GM21576 (cell line): Measurements from ENCODE around the gene MYH9.

Source experiments
- ATAC-seq: cut with Tn5 transposase; IDR thresholded peaks from one replicate; pipeline ENCODE4 v1.9.1; 2021; ENCODE audit warnings: mild to moderate bottlenecking, moderate library complexity; ENCODE audit not compliant: unreplicated experiment

Gene MYH9

DNA sequence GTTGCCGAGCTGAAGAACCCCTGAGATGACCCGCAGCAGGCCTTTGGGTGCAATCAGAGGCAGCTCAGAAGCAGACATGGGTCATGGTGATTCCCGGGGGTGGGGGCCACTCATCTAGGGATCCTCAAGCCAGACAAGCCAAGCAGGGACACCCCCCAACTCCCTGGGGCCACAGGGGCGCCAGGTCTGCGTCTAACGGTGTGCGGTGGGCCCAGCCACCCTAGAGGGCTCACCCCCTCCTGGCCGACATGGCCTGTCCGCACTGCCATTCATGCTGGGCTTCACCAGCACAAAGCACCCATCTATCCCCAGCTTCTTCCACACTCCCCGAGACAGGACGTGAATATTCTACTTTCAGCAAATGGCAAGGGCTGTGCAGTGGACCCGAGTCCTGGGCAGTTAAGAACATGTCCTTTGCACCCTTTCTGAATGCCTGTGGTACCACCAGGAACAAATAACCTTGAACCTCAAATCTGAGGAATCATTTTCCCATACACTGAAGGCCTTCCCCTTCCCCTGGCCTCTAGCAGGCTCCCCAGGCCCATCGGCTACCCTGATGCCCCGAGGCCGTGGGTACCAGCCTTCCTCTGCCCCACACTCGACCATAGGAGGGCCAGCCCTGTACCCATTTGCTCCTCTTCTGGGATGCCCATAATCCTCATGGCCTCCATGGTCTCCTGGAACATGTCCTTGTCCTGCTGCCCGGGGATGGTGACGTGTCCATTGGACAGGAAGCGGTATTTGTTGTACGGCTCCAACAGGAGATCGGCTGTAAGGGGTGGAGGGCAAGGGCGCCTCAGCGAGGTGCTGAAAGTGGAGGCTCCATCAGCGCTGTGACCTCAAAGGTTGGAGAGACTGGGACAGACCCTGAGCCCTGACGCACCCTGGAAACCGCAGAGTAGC lies 67.9 kb downstream of the MYH9 start:
- ATAC-seq, result no peak

DNA sequence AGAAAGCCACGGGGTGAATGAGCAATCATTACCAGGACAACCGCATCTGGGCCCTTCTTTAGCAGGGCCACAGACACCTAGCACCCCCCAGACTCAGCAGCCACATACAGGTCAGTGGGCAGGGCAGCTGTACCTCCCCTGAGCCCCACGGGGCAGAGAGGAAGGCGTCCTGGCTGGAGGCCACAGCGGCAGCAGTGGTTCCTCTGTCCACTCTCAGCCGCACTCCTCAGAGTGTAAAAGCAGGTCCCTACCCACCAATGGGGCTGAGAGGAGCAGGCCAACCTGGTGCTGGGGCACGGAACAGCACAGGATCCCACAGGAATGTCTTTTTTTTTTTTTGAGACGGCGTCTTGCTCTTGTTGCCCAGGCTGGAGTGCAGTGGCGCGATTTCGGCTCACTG lies 69.3 kb downstream of the MYH9 start:
- no peak for ATAC-seq

DNA sequence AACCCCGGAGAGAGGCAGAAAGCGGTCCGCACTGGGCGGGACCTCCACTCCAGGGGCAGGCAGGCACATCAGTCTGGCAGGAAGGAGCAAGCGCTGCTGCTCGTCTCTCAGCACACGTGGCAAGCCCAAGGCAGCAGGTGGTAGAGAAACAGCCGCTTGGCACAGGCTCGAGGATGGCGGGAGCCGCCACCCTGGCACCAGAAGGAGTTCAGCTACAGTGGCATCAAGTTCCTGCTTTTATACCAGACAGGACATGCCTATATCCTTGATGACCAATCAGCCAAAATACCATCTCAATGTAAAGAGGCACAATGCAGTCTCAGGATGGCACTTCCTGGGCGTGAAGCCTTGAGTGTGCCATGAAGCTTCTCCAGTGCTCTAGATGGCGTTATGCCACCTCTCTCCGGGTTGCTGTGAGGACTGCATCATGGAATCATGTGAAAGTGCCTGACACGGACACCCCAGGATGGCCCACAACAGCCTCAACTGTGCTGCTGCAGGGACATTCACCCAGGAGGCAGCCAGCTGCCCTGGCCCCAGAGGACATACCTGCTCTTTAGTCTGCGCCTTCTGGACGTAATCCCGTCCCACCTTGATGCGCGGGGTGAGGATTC lies 70.0 kb downstream of the MYH9 start:
- ATAC-seq, result no peak

DNA sequence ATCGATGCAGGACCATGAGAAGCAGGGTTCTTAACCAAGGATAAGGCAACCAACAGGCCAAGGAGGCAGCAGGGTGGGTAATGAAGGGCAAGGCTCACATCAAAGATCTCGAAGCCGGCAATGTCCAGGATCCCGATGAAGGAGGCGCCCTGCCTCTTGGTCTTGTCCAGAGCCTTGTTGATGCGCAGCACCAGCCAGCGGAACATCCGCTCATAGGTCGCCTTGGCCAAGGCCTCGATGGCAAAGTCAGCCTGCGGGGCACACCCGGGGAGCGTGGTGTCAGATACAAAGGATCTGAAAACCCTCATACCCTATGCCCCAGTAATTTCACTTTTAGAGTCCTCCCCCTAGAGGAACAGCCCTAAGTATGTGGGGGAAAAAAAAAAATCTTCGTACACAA lies 71.3 kb downstream of the MYH9 start:
- no peak for ATAC-seq

DNA sequence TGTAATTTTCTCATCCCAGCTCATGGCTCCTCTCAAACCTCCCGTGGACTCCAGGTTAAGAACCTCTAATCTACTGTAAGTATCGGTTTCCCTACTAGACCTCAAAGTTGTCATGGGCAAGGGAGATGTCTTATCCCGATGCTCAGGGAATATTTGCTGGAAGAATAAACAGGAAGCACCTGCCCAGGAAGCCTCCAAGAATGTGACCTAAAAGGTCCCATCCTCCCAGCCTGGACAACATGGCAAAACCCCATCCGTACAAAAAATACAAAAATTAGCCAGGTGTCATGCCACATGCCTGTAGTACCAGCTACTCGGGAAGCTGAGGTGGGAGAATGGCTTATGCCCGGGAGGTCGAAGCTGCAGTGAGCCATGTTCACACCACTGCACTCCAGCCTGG lies 72.4 kb downstream of the MYH9 start:
- ATAC-seq, result no peak

DNA sequence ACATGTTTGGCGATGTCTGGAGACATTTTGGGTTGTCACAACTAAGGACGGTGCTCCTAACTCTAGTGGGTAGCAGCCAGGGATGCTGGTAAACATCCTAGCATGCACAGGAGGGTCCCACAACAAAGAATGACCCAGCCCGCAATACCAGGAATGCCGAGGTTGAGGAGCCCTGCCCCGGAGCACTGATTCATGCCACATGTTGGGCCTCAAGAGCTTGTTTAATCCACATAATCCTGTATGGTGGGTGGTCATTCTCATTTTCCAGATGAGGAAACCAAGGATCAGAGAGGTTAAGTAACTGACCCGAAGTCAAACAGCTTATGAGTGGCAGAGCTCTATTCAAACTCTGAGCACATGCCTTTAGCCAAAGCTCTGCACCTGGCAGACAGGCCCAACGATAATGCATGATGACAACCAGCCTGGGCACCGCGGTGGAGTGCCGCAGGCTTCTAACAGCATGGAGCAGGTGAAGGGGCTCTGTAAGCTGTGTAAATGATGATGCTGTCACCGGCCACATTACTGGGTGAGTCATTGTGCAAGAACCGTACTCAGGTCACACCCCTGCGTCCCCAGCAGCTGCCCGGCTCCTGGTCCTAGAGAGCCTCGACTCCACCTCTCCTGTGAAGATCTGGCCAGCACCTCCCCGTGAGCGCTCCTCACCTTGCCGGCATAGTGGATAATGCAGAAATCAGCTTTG lies 76.2 kb downstream of the MYH9 start:
- ATAC-seq, result no peak

DNA sequence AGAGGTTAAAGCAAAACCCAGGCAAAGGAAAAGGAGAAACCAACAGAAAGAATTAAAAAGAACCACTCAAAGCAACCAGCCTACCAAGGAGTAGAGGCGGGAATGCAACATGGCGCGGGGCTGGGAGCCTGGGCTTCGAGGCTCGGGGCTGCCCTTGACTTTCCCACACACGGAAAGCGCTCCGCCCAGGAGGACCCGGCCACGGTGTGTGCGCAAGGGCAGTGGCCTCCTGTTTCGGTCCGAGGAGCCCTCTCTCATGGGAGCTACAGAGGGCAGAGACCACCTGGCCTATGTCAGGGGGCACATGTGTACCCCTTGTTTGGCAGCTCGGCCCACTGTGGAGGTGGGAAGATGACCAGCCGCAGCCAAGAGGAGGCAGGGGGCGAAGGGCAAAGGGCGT lies 78.9 kb downstream of the MYH9 start:
- no peak for ATAC-seq

DNA sequence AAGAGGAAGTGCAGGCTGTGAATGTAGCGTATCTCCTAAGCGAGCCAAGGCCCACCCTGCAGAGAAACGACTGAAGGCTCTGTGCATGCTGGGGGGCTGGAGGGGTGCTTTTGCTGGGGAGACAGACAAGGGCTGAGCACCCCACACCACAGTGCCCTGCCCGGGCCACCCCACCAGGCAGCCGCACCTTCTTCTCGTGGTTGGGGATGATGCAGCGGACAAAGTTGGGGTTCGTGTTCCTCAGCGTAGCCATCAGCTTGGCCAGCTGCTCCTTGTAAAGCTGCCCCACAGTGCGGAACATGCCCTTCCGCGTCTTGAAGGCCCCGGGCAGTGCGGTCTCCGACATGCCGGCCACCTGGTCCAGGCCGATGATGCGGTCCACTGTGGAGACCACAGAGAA lies 81.5 kb downstream of the MYH9 start:
- no peak for ATAC-seq

DNA sequence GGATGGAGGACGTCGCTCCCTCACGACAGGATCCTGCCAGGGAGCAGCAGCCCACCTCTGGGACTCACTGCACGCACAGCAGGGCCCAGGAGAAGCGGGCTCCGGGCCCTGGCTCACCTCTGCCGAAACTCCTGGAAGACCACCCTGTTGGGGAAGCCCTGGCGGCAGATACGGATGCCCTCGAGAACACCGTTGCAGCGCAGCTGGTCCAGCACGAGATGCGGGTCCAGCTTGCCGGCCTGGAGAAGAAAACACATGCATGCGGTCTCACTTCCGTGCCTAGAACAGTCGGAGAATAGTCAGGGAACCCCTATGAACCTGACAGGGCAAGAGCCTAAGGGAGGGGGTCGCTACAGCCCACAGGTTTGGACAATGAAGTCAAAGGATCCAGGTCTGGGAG lies 82.0 kb downstream of the MYH9 start:
- no peak for ATAC-seq

DNA sequence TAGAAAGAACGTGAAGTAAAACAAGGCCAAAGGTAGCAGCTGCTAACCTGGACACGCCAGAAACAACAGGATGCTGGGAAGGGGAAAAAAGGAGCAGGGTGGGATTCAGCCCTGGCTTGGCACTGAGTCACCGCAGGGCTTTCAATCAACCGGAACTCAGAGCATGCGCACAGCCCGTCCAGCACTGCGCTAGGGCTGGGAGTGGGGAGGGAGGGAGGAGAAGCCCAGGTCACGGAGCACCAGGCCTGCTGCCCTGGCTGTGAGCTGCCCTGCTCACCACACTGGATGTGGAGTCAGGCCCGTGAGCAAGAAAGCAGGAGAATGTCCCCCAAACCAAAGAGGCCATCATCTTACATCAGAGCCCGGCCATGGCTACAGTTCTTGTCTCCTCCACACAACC lies 83.3 kb downstream of the MYH9 start:
- ATAC-seq, result no peak

DNA sequence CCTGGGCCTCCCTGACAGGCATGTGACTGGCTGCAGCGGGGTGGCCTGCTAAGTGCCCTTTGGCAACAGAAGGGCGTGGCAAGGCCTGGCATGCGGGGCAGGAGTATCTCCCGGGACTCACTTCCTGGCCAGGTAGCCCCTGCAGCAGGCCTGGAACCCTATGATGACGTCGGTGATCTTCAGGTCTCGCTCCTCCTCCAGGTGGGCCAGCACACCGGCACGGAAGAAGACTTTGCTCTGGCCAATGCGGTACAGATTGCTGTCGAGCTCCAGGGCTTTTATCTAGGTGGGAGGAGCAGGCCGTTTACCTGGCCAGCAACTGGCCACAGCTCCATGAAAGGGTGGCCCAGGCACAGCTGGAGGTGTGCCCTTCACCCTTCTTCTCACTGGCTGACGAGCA lies 83.9 kb downstream of the MYH9 start:
- no peak for ATAC-seq

DNA sequence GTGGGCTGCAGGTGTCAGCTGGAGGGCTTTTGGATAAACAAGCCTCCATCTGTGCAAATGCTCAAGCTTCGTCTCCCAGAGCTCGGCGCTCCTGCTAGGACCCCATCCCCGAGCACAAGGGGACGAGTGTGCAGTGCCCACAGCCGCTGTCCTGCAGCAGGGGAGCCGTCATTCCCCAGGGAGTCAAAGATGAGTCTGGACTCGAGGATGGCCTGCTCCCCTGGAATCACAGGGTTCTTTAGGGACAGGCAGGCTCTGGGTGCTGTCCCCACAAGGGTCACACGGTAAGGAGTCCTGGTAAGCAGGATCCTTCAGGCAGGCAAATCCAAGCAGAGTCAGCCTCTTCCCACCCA lies 84.7 kb downstream of the MYH9 start:
- no peak for ATAC-seq

DNA sequence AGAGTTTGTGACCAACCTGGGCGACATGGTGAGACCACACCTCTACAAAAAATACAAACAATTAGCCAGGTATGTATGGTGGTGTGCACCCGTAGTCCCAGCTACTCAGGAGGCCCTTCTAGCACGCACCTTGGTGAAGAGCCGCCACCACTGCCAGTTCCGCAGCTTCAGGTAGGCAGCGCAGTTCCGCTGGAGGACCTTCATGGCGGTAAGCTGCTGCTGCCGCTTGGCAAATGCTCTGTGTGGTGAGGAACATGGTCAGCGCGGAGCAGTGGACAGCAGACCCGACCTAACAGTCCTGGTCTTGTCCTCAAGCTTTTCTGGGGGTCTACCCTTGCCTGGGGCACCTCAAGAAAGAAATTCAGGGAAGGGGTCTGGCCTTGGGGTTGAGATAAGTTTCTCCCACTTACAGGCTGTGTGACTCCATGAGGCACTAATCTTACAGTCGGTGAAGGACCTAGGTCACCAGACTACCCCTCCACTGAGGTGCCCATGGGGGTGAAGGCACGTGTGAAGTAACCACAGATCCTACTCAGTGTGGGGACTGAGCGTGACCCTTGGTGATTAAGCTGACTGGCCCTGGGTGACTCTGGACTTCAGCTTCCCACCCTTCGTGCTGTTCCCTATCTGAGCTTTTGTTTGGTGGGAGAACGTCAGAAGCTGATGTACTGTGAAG lies 85.2 kb downstream of the MYH9 start:
- ATAC-seq, result no peak

DNA sequence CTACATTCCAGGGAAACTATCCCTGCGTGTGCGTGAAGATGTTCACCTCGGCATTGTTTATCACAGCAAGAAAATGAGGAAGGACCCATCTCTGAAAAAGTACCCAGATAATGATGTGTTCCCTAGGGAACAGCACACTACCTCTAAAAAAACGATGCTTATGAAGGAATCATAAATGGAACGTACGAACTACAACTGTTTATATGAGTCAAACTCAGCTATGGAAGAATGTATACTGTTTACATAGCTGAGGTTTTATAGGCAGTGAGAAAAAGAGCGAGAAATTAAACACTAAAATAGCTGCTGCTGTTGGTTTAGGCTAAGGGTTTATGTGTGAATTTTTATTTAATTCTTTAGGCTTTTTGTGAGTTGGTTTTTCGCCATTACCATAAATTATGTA lies 85.9 kb downstream of the MYH9 start:
- ATAC-seq, result no peak

DNA sequence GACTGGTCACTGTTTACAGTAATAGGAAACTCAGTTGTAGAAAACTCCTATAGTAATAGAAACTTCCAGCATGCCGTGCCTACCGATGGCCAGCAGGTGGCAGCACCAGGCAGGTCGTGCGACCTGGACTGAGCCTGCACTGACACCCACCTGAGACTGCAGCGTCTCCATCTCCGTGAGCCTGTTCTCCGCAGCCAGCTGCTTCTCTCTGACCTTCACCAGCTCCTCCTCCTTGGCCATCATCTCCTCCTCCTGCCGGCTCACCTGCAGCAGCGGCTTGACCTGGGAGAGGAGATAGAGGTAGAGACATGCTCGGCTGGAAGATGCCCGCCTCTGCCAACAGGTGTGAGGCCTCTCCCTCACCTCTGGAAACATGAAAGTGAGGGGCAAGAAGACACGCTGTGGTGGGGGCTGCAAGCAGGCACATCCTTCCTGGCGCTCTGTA lies 86.4 kb downstream of the MYH9 start:
- ATAC-seq, result no peak

DNA sequence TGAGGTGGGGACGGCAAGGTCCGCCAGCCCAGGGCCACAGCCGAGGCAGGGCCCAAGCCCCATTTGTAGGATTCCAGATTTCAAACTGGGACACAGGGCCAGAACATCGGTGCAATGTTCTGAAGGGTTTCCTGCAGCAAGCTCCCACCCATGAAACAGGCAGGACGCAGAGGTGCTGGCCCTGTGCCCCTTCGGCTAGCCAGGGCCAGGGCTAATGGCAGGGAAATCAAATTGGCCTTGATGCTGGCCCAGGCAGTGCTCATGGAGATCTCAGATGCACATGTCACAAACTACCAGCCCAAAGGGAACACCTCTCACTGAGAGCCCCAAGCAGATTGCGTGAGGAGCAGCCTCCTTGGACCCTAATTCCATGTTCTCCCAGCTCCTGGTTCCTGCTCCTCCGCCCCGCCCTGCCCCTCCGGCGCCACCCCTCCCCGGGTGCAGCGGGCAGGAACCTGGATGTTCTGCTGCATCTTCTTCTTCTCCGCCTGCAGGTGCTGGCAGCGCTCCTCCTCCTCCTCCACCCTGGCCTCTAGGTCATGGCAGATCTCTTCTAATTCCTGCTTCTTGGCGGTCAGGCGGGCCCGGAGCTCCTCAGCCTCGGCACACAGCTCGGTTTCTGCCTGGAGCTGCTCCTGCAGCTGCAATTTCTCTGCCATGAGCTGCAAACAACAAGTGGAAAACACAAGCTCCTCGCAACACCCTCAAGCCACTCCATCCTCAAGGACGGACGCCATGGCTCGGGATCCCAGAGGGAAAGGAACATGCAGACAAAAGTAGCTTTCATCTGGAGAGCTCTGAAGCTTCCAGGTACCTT lies 87.2 kb downstream of the MYH9 start:
- ATAC-seq, result no peak

DNA sequence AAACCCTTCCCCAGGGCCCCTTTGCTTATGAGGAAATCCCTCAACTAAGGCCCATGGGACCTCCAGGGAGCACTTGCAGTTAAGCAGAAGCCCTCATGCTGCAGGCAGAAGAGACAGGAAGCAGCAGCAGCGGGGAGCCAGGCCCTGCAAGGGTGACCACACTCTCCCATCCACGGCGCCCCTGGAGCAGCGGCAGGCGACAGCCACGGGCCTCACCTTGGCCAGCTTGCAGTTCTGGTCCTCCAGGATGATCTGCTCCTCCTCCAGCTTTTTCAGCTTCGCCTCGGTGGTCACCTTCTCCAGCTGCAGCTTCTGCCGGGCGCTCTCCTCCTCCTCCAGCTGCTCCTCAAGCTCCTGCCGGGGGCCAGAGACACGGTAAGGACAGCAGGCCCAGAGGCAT lies 87.9 kb downstream of the MYH9 start:
- no peak for ATAC-seq

DNA sequence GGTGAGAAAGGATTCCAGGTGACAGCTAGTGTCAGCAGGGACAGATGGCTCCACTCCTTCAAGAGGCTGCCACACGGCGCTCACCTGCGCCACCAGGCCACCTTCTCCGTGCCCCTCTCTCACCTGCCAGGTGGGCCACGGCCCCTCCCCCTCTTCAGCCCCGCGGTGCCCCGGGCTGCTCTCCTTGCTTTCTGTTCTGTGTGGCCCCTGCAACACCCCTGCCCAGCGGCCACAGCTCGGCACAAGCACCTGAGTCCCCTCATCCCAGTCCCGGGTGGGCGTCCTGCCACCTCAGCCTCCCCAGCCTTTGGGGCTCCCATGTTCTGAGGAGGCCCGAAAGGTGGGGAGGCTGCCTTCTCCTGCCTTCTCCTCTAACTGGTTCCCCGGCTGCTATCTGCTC lies 88.5 kb downstream of the MYH9 start:
- no peak for ATAC-seq

DNA sequence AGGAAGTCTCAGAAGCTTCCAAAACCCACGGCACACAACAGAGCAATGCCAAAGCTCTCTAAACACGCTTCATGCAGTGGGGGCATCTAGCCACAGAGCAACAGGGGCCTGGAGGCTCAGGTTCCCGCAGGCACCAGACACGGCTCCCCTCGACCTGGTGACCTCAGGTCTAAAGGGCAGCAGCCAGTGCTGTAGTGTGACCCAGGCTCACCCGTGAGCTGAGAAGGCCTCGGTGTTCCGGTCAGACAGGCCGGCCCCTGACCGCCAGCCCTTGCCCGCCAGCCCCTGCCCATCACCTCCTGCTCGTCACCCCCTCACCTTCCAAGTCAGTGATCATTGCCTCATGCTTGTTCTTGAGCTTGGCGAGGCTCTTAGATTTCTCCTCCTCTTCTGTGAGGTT lies 89.2 kb downstream of the MYH9 start:
- no peak for ATAC-seq

DNA sequence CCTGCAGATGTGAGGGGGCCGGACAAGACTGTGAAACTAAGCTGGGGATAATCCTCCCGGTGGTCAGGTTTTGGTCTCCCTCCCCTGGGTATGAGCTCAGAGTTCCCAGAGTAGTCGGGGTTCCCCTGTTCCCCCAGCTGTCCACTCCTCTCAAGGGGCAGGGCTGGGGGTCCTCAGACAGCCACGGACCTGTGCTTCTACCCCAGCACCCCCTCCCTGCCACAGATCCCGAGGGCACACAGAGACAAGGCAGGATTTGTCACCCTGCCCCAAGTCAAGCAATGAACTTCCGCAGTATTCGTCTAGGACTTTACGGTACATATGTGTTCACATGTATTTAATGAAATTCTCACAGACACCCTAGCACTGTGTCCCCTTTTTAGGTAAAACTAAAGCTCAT lies 89.6 kb downstream of the MYH9 start:
- no peak for ATAC-seq

DNA sequence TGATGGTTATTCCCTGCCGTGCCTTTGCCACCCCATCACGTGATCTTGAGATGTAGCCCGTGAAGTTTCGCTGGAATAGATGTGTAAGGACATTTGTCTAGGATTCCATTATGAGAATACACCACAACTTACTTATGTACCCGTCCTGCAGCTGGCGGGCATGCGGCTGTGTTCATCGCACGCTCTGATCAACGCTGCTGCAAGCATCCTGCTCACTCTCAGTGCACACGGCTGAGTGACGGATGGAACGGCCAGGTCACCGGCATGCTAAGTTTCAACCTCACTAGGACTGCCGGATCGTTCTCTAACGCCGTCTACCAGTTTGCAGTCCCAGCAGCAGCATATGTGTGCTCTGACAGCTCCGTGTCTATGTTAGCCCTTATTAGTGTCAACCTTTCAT lies 90.2 kb downstream of the MYH9 start:
- no peak for ATAC-seq
